Peyer's patch (tissue), 4 donors: Measurements from ENCODE around the gene BRAT1.

Experiments
- CTCF ChIP-seq, 6 experiments: fragments of 450-650 bp in 4 of 6; fragments of 200-600 bp in 2 of 6; sonication (generic) in 1 of 6; IDR thresholded peaks; one replicate each; pipeline ENCODE4 v1.5.1; 2017 to 2019; ENCODE audit warnings: antibody characterized with exemption in 6 of 6, mild to moderate bottlenecking in 3 of 6, moderate library complexity in 1 of 6
- POLR2A ChIP-seq, 2 donors: fragments of 450-650 bp; IDR thresholded peaks; one replicate each; pipeline ENCODE4 v1.5.1; 2017; ENCODE audit warnings: antibody characterized with exemption in 2 of 2, mild to moderate bottlenecking in 2 of 2, moderate library complexity in 2 of 2

GRCh38 chr7:2522780-2523433, 32.4 kb downstream of the BRAT1 start:
- TF ChIP-seq CTCF (IDR thresholded peaks at IDR 0.05) (peak in 2 of 6 experiments; percentile 14 to 22), POLR2A (IDR thresholded peaks at IDR 0.05) (peak in 1 of 2 donors; percentile 63)
